Hepatocyte (in vitro differentiated cells): Measurements from ENCODE around the gene TAS2R40. TPM values are rescaled to one million over a fixed set of nuclear protein-coding genes. Genes with fewer than 3 reads are reported as not detected.
A peak's percentile ranks its signal among the peaks of the same experiment; 100 is the strongest.

ENCODE experiments used
- DNase-seq: peaks from one replicate; pipeline ENCODE4 v3.0.0-alpha.2; 2016; ENCODE audit warnings: low spot score
- H2AFZ ChIP-seq: fragments of 200-600 bp; sonication (generic); 2 replicates; pipeline ENCODE4 v1.6.0; 2016; ENCODE audit warnings: antibody characterized with exemption, mild to moderate bottlenecking
- H3K27ac ChIP-seq: fragments of 200-600 bp; sonication (generic); 2 replicates; pipeline ENCODE4 v1.5.1; 2016; ENCODE audit warnings: mild to moderate bottlenecking
- H3K27me3 ChIP-seq: fragments of 200-600 bp; sonication (generic); 2 replicates; pipeline ENCODE4 v1.6.1; 2016
- H3K36me3 ChIP-seq: fragments of 200-600 bp; sonication (generic); replicated peaks from 2 replicates; pipeline ENCODE4 v1.5.1; 2016; ENCODE audit warnings: low read depth; ENCODE audit not compliant: insufficient read depth
- H3K4me1 ChIP-seq: fragments of 200-600 bp; sonication (generic); 2 replicates; pipeline ENCODE4 v1.5.1; 2016; ENCODE audit warnings: mild to moderate bottlenecking, moderate library complexity; ENCODE audit not compliant: insufficient read depth
- H3K4me2 ChIP-seq: fragments of 200-600 bp; sonication (generic); 2 replicates; pipeline ENCODE4 v1.6.0; 2016
- H3K4me3 ChIP-seq: fragments of 200-600 bp; sonication (generic); 2 replicates; pipeline ENCODE4 v1.5.1; 2016; ENCODE audit warnings: mild to moderate bottlenecking
- H3K79me2 ChIP-seq: fragments of 200-600 bp; sonication (generic); 2 replicates; pipeline ENCODE4 v1.6.0; 2017; ENCODE audit warnings: mild to moderate bottlenecking
- H3K9me2 ChIP-seq: fragments of 200-600 bp; sonication (generic); replicated peaks from 2 replicates; pipeline ENCODE4 v1.6.0; 2017; ENCODE audit warnings: mild to moderate bottlenecking; ENCODE audit not compliant: insufficient read depth
- H3K9me3 ChIP-seq: fragments of 200-600 bp; sonication (generic); 2 replicates; pipeline ENCODE4 v1.5.1; 2016; ENCODE audit warnings: low read depth, mild to moderate bottlenecking
- H4K20me1 ChIP-seq: fragments of 200-600 bp; sonication (generic); 2 replicates; pipeline ENCODE4 v1.6.0; 2016; ENCODE audit warnings: mild to moderate bottlenecking; ENCODE audit not compliant: insufficient read depth, poor library complexity, severe bottlenecking
- CTCF ChIP-seq: fragments of 200-600 bp; sonication (generic); IDR thresholded peaks from 2 replicates; pipeline ENCODE4 v1.5.1; 2016; ENCODE audit warnings: antibody characterized with exemption, mild to moderate bottlenecking; ENCODE audit not compliant: poor library complexity
- EZH2 ChIP-seq: fragments of 200-600 bp; sonication (generic); IDR thresholded peaks from 2 replicates; pipeline ENCODE4 v1.6.1; 2016; ENCODE audit warnings: antibody characterized with exemption, mild to moderate bottlenecking, borderline replicate concordance
- EZH2phosphoT487 ChIP-seq: fragments of 200-600 bp; sonication (generic); IDR thresholded peaks from one replicate; pipeline ENCODE4 v1.6.1; 2018; ENCODE audit warnings: antibody characterized with exemption, mild to moderate bottlenecking, low read depth, moderate library complexity; ENCODE audit not compliant: unreplicated experiment, severe bottlenecking
- WGBS: methylation state at CpG from one replicate; pipeline ENCODE4 v1.1.6; 2016; ENCODE audit warnings: low lambda C conversion rate; ENCODE audit errors: missing lambda C conversion rate; 5-methylcytosine and 5-hydroxymethylcytosine counted together
- polyA plus RNA-seq: library from polyadenylated mRNA; unstranded; fragments of >200 nt; fragmentation: Nextera tagmentation; extraction: Ambion mirVana; gene quantifications from 2 replicates; pipeline ENCODE4 v1.2.1, GENCODE V29; 2016
- total RNA-seq: library from RNA; depleted of rRNA; stranded (reverse); fragments of >200 nt; gene quantifications from 2 replicates; pipeline ENCODE4 v1.2.3, GENCODE V29; 2014

Gene TAS2R40
- total and polyA plus RNA-seq, 2 experiments from 2014 or later = not detected

GRCh38 chr7:143242306-143242705 lies 20.5 kb downstream of the TAS2R40 start:
- no peak overlapping the region for H3K4me2 ChIP-seq
- 91% methylated on average over 11 of the region's 11 CpGs for WGBS
- TF ChIP-seq EZH2 = no peak
- TF ChIP-seq EZH2phosphoT487 = no peak
- TF ChIP-seq CTCF = no peak

DNA sequence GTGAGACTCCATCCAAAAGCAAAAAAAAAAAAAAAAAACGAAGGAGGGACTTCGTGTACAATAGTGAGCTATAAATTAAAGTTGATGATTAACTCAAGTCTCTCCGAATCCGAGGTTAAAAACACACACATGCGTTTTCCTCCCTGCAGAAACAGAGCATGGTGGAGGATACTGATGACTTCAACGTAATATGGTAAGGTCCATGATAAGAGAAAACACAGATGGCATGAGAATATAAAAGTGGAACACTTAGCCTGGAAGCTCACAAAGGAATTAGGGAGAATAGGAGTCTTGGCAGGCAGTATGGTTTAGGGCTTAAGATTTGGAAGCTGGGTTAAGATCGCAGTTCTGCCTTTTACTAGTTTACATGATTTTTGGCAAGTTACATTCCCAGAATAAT lies 21.3 kb downstream of the TAS2R40 start:
- H3K4me2 ChIP-seq = peak overlapping the region; percentile 44
- H3K4me3 ChIP-seq = no peak overlapping the region
- no peaks in the 10 kb centered on the region for H3K27me3 ChIP-seq
- H4K20me1 ChIP-seq = no peaks in the 10 kb centered on the region
- H3K4me1 ChIP-seq = peaks cover 4% of the 10 kb centered on the region
- 46% methylated on average over 7 of the region's 7 CpGs for WGBS
- no peak for TF ChIP-seq EZH2phosphoT487
- TF ChIP-seq CTCF = no peak
- no peak for TF ChIP-seq EZH2
- H3K27ac ChIP-seq = peak overlapping the region; percentile 57
- no peak overlapping the region for H2AFZ ChIP-seq
- H3K9me3 ChIP-seq = no peaks in the 10 kb centered on the region
- no peaks in the 10 kb centered on the region for H3K9me2 ChIP-seq
- no peak for DNase-seq
- H3K36me3 ChIP-seq = no peaks in the 10 kb centered on the region
- H3K79me2 ChIP-seq = no peaks in the 10 kb centered on the region

More at GRCh38 chr7:143242306-143242705, 20.5 kb downstream of the TAS2R40 start:
- Histone ChIP-seq H3K4me1 (peaks cover 3% of the 10 kb centered on the region), H3K27ac (no peak overlapping the region), H3K9me3 (no peaks in the 10 kb centered on the region), H3K9me2 (no peaks in the 10 kb centered on the region), H2AFZ (no peak overlapping the region), H3K79me2 (no peaks in the 10 kb centered on the region), H3K36me3 (no peaks in the 10 kb centered on the region), H3K27me3 (no peaks in the 10 kb centered on the region), H3K4me3 (no peak overlapping the region), H4K20me1 (no peaks in the 10 kb centered on the region)
- no peak for DNase-seq

DNA sequence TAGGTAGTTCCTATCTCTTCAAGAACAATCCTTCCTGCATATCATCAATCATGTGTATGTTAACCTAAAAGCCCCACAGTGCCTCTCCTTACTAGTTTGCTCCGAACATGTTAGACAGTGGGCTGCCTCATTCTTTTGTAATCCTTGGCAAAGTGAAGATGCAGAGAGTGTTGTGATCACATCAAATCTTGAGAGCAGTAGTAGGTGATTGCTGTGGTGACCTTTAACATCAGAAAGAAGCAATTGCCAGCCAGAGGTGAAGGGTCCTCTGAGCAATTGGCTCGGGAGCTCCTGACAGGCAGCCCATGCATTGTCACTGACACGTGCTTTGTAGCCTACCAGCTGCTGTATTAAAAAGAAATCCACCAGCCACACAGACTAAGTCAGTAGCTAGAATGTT lies 21.8 kb downstream of the TAS2R40 start:
- Histone ChIP-seq H3K4me2 (peak overlapping the region; percentile 44), H2AFZ (peak overlapping the region; percentile 2), H3K4me3 (no peak overlapping the region), H3K9me3 (no peaks in the 10 kb centered on the region), H3K27ac (peak overlapping the region; percentile 57), H4K20me1 (no peaks in the 10 kb centered on the region), H3K9me2 (no peaks in the 10 kb centered on the region), H3K4me1 (peaks cover 9% of the 10 kb centered on the region), H3K27me3 (no peaks in the 10 kb centered on the region), H3K79me2 (no peaks in the 10 kb centered on the region), H3K36me3 (no peaks in the 10 kb centered on the region)
- no peak for DNase-seq
- 29% methylated on average over 3 of the region's 3 CpGs for WGBS
- TF ChIP-seq EZH2phosphoT487 = no peak
- TF ChIP-seq EZH2 = no peak
- no peak for TF ChIP-seq CTCF

GRCh38 chr7:143244321-143244720 lies 22.5 kb downstream of the TAS2R40 start:
- Histone ChIP-seq H3K4me3 (no peak overlapping the region), H4K20me1 (no peaks in the 10 kb centered on the region), H3K9me3 (no peaks in the 10 kb centered on the region), H3K27me3 (no peaks in the 10 kb centered on the region), H3K4me1 (peaks cover 12% of the 10 kb centered on the region), H3K9me2 (no peaks in the 10 kb centered on the region), H3K4me2 (peak overlapping the region; percentile 44), H3K36me3 (no peaks in the 10 kb centered on the region), H3K27ac (peak overlapping the region; percentile 57), H2AFZ (no peak overlapping the region), H3K79me2 (no peaks in the 10 kb centered on the region)
- WGBS = 36% methylated on average over 1 of the region's 1 CpG
- no peak for DNase-seq
- TF ChIP-seq CTCF = no peak
- no peak for TF ChIP-seq EZH2phosphoT487
- TF ChIP-seq EZH2 = no peak
